Hippocampal formation (tissue), 2 donors: ENCODE results near the gene PTPA.

ENCODE experiments used
- DNase-seq, 2 donors: peaks; one replicate each; lab custom pipeline; 2025; lab: John Stamatoyannopoulos, UW

Gene PTPA

DNA sequence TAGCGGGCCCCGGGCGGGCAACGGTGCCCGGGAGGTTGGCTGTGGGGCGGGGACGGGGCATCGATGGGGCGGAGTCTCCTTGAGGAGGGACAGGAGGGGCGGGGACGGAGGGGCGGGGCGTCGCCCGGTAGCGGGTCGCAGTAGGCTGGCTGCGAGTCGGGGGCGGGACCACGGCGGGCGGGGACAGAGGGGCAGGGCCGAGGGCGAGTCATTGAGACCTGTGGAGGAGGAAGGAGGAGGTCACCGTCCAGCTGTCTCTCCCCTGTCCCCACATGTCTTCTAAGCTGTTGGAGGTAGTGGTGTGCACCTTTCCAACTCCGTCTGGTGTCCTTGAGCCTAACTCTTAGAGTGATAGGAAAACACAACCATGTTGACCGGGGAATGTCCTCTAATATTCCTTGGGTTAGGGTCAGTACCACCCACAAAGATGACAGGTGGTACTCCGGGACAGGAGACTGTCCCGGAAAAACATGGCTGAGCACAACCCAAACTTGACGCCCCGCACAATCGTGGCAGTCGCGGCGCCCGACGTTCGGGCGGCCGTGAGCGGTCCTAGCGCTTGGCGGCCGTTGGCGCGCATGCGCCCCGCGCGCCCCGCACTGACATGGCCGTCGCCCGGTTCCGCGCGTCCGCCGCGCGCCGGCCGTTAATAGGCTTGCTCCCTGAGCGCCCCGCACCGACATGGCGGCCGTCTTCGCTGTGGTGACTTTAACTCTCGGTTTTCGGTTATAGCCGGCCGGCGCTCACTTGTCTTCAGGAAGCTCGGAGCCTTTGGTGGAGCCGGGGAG lies at the start of gene PTPA, which contains the start of gene CRAT:
PTPA (plus strand) TSS at position 676 of the 788 bp plus-strand sequence. CDS start 186 bp downstream, outside the sequence.
CRAT (minus strand) TSS at position 54 of the 788 bp plus-strand sequence. CDS start 284 bp downstream, outside the sequence.
- peak; percentile 92 to 96 for DNase-seq

DNA sequence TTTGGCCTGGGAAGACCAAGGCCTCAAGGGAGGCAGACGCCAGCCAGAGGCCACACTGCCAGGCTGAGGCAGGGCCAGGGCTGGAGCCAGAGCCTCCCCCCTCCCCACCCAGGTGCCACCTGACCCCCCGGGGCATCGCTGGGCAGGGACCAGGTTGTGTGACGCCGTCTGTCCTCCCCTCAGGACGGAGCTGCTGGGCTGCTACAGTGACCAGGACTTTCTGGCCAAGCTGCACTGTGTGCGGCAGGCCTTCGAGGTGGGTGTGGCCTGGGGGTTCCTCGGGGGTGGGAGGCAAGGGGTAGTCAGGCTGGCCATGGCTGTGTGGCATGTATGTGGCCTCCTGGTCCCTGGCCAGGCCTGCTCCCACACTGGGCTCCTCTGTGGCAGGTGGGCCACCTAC lies 48.2 kb upstream of the PTPA start:
- DNase-seq: no peak

DNA sequence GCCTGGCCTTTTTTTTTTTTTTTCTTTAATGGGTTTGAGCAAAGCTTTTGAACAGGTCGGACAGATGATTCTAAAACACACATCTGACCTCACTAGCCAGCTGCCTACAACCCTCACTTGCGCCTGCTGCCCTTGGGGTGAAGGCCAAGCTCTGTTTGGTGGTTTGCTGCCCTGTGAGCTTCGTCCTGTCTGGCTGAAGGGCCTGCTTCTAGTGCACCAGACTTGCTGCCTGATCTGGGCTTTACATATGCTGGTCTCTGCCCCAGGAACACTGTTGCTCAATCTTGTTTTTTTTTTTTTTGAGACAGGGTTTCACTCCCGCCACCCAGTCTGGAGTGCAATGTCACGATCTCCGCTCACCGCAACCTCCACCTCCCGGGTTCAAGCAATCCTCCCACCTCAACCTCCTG lies 46.7 kb upstream of the PTPA start:
- no peak for DNase-seq

DNA sequence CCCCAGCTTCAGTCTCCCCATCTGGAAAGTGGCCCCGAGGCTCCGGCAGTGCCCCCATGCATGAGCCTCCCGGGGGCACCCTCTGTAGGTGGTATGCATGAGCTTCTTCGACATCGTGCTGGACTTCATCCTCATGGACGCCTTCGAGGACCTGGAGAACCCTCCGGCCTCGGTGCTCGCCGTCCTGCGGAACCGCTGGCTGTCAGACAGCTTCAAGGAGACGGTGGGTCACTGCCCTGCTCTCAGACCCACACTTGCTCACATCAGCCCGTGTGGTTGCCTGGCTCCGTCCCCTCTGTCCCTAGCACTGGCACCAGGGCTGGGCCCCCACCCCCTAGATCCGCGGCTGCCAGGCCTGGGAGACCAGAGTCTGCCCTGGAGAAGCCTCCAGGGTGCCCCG lies 43.1 kb upstream of the PTPA start:
- no peak for DNase-seq

DNA sequence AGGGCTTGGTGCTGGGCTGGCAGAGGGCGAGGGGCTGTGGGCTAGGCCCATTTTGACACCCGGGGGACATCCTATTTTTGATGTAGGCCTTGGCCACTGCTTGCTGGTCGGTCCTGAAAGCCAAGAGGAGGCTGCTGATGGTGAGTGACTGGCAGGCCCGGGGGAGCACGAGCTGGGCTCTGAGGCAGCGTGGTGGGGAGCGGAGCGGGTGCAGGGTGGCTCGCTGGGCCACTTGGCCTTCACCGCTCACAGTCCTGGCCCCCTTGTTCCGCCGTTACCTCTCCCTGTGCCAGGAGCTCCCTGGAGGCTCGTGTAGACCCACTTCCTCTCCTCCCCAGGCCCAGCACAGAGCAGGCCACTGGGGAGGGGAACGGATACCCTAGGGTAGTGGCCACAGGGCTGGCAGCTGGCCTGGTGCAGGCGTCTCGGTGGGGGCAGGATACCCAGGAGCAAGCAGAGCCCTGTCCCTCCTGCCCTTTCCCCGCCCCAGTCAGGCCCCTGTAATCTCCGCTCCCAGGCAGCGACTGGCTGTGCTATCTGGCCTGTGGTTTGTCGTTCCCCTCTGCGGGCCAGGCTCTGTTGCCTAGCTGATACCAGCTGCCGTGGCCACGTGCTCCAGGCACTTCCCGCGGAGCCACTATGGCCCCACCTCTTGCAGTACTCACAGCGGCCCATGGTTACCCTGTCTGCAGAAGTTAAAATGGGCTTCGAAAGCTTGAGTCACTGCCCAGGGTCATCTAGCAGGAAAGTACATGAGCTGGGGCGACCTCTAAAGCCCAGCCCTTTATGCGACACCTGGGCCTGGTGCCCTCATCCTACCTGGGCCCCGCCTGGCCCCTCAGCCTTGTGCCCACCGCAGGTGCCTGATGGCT lies 42.0 kb upstream of the PTPA start:
- peak; percentile 0 to 59 for DNase-seq

DNA sequence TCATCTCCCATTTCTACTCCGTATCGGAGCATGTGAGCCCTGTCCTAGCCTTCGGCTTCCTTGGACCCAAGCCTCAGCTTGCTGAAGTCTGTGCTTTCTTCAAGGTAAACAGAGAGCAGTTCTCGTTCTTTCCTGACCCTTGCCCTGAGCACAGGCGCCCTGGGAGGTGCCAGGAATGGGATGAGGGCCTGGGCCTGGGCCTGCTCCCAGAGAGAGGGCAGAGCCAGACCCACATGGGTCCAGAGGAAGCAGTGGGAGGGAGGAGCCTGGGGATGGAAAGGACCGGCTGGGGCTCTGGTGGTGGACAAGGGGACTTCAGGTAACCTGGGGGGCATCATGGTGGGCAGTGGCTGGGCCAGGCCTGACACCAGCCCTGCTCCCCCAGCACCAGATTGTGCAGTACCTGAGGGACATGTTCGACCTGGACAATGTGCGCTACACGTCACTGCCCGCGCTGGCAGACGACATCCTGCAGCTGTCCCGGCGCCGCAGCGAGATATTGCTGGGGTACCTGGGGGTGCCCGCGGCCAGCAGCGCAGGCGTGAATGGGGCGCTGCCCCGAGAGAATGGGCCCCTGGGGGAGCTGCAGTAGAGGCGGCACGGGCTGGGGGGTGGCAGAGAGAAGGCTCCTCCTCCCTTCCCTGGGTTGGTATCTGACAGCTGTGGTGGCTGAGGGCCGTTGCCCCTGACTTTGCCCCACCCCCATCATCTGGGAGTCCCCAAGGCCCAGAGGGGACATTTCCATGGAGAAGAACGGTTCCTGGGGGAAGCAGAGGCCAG lies 41.2 kb upstream of the PTPA start:
- no peak for DNase-seq

DNA sequence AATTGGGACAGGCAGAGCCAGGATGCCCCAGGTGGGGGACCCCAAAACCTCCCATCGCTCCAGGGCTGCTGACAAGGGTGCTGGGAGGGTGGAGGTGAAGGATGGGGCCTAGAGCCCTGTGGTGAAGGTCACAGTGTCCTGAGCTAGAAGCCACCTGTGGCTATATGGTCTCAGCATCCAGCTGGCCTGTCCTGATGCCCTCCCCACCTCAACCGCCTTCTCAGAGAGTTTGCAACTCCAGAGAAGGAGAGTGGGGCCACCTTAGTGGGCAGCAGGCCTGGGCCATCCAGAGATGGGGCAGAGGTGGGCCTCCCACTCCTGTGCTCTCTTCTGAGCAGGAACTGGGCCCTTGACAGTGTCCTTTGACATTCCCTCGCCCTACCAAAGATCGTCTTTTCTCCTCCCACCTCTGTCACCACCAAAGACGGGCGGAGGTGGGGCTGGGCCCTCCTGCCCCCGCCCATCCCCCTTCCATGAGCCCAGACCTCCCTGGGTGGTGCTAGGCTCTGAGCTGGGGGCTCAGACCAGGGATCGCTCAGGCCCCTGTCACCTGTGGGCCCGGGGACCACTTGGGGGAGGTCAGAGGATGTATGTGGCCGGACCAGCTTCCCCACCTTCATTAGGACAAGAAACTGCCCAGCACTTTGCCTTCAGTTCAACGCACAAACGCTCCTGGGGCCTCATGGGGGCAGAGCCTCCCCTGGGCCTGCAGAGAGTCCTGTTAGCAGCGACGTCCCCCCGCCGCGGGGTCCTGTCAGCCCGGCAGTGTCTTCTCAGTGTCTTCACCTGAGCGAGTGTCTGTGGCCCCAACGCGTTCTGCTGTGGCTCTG lies 40.3 kb upstream of the PTPA start:
- DNase-seq: no peak

DNA sequence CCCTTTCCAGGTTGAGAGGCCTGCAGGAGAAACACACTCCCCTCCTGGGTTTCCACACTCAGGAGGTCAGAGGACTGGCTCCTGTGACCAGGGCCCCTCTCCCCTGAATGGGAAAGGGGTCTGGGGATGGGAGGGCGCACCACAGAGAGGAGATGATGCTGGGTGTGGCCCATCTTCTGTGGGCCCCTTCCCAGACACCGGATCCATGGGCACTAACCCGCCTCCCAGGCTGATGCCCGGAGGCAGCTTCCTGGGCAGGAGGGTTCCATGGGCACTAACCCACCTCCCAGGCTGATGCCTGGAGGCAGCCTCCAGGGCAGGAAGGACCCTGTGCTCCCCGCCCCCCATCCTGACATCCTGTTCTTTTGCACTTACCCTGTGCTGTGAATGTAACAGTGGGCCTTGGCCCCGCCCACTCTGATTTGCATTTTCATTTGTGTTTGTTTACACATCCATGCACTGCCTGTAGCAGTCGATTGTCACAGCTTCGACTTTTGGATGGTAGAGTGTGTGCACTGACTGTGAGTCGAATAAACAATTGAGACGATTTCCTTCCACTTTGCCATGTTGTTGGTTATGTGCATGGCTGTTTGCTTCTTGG lies 39.6 kb upstream of the PTPA start:
- DNase-seq: no peak

DNA sequence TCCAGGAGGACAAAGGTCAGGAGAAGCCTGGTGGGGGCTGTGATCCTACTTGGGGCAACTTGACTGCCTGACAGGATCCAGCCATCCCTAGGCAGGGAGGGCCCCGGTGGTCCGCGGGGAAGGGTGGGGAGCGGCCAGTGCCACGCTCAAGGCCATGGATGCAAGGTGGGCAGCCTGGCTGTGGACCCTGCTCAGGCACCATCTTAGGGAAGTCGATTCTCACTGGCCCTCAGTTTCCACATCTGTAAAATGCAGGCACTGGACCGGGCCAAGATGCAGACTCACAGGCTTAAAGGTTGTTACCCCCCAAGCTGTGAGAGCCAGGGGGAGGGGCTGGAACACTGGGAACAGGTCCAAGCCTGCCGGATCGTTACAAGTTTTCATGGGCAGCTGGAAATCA lies 39.0 kb upstream of the PTPA start:
- no peak for DNase-seq

DNA sequence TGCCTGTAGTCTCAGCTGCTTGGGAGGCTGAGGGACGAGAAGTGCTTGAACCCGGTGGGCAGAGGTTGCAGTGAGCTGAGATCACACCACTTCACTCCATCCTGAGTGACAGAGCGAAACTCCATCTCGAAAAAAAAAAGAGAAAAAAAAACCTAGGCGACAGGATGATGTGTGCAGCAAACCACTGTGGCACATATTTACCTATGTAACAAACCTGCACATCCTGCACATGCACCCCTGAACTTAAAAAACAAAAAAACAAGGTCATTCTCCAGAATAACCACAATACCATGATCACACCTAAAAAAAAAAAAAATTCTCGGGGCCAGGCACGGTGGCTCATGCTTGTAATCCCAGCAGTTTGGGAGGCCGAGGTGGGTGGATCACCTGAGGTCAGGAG lies 37.8 kb upstream of the PTPA start:
- DNase-seq: no peak

DNA sequence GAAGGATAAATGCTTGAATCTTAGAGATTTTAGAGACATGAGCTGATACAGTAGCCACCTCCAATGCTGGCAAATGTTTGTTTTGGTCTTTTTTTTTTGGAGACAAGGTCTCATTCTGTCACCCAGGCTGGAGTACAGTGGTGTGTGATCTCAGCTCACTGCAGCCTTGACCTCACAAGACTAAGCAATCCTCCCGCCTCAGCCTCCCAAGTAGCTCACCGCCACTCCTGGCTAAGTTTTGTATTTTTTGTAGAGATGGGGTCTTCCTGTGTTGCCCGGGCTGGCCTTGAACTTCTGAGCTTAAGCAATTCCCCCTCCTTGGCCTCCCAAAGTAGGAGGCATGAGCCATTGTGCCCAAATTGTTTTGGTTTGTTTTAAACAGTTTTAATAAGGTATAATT lies 37.1 kb upstream of the PTPA start:
- DNase-seq: no peak

DNA sequence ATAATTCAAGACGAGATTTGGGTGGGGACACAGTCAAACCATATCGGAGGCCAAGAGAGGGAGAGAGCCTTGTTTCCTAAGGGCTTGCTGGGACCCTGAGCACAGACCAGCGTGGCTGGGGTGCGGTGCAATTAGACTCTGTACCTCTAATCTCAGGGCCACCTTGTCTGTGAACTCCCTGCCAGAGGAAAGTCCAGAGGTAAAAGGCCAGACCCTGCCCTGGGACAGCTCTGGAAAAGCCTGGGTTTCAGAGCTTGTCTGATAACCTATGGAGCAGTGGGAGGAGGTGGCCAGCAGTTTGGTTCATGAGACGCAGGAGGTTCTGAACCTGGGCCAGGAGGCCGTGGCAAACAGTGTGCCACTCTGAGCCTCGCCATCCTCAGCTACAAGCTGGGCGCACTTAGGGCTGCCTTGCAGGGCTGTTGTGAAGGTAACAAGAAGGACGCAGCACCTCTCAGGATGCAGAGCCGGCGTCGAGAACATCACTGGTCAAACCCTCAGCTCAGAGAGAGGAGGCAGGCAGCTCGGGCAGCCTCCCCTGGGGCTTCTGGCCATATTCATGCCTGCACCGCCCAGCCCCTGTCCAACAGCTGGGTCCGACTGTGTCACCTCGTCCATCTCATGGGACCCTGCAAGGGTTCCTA lies 35.1 kb upstream of the PTPA start:
- no peak for DNase-seq

DNA sequence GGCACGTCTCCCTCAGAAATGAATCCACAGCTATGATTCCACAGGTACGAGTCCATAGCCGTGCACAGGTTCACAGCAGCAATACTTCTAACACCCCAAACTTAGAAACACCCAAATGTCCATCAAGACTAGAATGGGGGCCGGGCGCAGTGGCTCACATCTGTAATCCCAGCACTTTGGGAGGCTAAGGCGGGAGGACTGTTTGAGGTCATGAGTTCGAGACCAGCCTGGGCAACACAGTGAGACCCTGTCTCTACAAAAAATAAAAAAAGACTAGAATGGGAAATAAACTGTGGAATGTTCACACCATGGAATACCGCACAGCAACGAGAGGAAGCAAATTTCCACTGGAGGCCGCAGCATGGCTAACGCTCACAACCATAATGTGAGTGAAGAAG lies 34.6 kb upstream of the PTPA start:
- no peak for DNase-seq

DNA sequence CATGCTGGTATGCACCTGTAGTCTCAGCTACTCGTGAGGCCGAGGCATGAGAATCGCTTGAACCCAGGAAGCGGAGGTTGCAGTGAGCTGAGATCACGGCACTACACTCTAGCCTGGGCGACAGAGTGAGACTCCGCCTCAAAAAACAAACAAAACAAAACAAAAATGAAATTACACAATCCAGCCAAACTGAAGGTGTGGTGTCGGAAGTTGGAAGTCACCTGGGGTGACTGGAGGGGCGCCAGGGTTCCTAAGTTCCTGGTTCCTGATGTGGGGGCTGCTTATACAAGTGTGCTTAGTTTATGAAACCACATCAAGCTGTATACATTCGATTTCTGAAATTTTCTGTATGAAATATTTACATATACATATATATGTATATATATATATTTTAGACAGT lies 34.0 kb upstream of the PTPA start:
- no peak for DNase-seq

DNA sequence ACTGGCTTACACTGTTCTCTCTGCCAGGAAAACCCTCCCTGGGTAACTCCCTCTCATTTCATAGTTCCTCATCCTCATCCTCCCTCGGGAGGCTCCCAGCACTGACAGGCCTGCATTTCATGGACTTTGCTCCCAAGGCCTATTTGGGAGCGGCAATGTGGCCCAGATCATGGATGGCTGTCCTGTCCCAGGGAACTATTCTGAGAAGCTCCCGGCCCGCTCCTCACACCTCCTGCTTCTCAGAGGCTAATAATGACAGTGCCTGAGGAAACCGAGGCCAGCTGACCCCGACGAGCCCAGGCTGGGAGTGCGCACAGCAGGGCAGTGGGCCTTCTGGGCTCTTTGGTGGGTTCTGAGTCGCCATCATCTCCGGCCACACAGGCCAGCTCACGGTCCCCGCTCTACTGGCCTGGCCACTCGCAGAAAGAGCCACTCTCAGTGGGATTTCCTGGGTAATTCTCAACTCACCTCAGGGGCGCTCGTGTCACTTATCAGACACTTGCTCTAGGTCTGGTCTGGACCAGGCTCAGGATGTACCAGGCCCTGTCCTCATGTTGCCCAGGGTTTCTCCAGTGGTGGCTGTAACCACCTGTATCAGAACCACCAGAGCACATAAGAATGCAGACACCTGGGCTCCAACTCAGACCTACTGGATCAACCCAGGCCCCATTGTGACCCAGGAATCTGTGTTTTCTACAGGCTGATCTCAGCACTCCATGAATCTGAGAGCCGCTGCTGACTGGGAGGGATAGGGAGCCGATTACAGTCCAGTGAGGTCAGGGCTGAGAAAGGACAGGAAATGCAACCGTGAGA lies 32.3 kb upstream of the PTPA start:
- no peak for DNase-seq

DNA sequence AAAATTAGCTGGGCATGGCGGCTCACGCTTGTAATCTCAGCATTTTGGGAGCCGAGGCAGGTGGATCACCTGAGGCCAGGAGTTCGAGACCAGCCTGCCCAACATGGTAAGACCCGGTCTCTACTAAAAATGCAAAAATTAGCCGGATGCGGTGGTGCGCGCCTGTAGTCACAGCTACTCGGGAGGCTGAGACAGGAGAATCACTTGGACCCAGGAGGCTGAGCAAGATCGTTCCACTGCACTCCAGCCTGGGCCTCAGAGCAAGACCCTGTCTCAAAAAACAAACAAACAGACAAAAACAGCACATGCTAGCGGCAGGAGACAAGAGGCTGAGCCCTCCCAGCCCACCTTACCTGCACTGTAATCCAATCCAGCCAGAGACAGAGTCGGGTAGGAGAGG lies 31.4 kb upstream of the PTPA start:
- DNase-seq: no peak

DNA sequence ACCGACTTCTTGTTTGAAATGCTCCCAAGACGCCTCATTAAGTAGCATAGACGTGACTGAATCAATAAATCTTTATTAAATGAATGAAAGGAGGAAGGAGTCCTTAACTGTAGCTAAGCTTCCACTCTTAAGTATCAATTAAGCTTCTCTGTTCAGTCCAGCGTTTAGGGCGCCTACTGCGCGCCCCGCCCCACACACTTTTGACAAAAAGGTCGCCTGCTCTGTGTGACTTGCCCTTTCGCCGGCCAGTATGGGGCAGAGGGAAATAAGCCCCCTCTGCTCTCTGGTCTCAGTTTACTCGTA lies 31.0 kb upstream of the PTPA start:
- no peak for DNase-seq

DNA sequence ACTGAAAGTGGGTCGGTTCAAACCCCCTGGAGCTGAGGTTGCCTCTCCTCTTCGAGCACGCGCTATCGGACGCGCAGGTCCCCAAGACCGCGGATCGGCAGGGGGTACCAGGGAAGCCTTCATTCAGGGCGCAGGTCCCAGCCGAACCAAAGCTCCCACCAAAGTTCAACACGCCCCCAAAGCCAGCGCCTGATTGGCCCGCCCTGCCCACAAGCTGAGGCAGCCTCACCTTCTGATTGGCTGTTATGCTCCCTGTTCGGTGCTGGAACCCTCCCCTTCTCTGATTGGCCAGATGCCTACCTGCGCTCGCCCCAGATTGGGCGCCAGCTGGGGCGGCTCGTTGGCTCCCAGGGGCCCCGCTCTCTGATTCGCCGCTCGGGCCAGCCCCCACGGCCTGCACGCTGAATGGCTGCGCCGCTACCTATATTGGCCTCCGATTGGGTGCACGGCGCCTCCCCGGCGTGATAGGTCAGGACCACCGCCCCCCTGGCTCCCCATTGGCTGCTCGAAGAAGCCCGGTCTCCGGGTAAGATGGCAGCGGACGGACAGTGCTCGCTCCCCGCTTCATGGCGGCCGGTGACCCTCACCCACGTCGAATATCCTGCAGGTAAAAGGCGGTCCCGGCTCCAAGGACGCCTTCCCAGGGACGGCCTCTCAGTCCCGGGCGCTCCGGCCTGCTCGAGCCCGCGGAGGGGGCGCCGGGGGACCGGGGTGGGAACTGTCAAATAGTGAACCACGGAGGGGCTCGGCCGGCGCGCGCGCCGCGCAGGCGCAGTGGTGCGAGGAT lies 30.4 kb upstream of the PTPA start, which contains the start of gene DOLPP1:
DOLPP1 (plus strand) TSS at position 511 of the 787 bp plus-strand sequence; CDS start at position 532, 21 bp downstream.
- DNase-seq: peak; percentile 97 to 99
